SH-SY5Y (cell line): ENCODE measurements around the gene SYNGR1.

ENCODE experiments used
- GATA2 ChIP-seq: IDR thresholded peaks from 2 replicates; pipeline ENCODE4 v1.6.1; 2011; ENCODE audit warnings: mild to moderate bottlenecking, low read depth, low read length
- GATA3 ChIP-seq: IDR thresholded peaks from 2 replicates; pipeline ENCODE4 v1.6.1; 2011; ENCODE audit warnings: low read depth, mild to moderate bottlenecking, low read length, moderate library complexity

- TF ChIP-seq GATA2 (no peak), GATA3 (no peak)
These were observed 19.8 kb downstream of the SYNGR1 start for GRCh38 chr22:39369586-39369985.
